Brain microvascular endothelial cell (primary cell): ENCODE results near the gene URGCP.

Experiments
- DNase-seq: peaks from one replicate; pipeline ENCODE4 v3.0.0-alpha.2; 2020
- H3K27ac ChIP-seq: fragments of 250-450 bp; sonication (Bioruptor Pico); 2 replicates; pipeline ENCODE4 v1.5.1; 2020; ENCODE audit warnings: mild to moderate bottlenecking, moderate library complexity
- H3K27me3 ChIP-seq: fragments of 250-450 bp; sonication (Bioruptor Pico); replicated peaks from 2 replicates; pipeline ENCODE4 v1.5.1; 2020; ENCODE audit warnings: mild to moderate bottlenecking
- H3K36me3 ChIP-seq: fragments of 250-450 bp; sonication (Bioruptor Pico); replicated peaks from 2 replicates; pipeline ENCODE4 v1.5.1; 2020; ENCODE audit warnings: mild to moderate bottlenecking
- H3K4me3 ChIP-seq: 2 replicates; pipeline ENCODE4 v1.5.1; 2011; ENCODE audit warnings: low read depth, mild to moderate bottlenecking, control low read depth, low read length, moderate library complexity
- in situ Hi-C: cut with HindIII; loops from 2 replicates; pipeline ENCODE4 v1.10.0; 2017; ENCODE audit warnings: low sequenced_read_pairs, low pct_ligation_motif_present
- TF ChIP-seq, protein P1 (sequence below): IDR thresholded peaks from 2 replicates; pipeline ENCODE4 v1.5.1; 2011; ENCODE audit warnings: low read depth, mild to moderate bottlenecking, moderate library complexity, low read length, control low read depth, inconsistent platforms; ENCODE audit errors: missing control alignments

Gene URGCP

DNA sequence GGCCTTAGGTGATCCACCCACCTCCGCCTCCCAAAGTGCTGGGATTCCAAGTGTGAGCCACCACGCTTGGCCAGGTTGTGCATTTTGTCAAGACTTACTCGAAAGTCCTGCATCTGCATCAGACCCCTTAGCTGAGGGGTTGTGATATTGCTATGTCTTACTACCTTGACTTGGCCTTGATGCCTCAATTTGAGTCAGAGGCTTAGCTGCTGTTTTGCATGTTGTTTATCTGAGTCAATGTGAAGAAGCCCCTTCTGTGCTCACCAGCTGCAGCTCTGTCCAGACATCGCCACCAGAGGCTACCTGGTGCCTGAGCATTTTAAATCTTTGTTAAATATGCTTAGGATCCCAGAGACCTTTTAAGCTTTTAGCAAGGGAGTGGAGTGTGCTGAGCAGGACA, 37.9 kb upstream of the URGCP start:
- H3K27ac ChIP-seq, result no peak overlapping the region
- no peaks in the 10 kb centered on the region for H3K36me3 ChIP-seq
- in situ Hi-C loops, result no loop called here
- H3K27me3 ChIP-seq, result no peaks in the 10 kb centered on the region
- TF ChIP-seq, protein P1, sequence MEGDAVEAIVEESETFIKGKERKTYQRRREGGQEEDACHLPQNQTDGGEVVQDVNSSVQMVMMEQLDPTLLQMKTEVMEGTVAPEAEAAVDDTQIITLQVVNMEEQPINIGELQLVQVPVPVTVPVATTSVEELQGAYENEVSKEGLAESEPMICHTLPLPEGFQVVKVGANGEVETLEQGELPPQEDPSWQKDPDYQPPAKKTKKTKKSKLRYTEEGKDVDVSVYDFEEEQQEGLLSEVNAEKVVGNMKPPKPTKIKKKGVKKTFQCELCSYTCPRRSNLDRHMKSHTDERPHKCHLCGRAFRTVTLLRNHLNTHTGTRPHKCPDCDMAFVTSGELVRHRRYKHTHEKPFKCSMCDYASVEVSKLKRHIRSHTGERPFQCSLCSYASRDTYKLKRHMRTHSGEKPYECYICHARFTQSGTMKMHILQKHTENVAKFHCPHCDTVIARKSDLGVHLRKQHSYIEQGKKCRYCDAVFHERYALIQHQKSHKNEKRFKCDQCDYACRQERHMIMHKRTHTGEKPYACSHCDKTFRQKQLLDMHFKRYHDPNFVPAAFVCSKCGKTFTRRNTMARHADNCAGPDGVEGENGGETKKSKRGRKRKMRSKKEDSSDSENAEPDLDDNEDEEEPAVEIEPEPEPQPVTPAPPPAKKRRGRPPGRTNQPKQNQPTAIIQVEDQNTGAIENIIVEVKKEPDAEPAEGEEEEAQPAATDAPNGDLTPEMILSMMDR, result no peak
- DNase-seq, result no peak
- no peak overlapping the region for H3K4me3 ChIP-seq

DNA sequence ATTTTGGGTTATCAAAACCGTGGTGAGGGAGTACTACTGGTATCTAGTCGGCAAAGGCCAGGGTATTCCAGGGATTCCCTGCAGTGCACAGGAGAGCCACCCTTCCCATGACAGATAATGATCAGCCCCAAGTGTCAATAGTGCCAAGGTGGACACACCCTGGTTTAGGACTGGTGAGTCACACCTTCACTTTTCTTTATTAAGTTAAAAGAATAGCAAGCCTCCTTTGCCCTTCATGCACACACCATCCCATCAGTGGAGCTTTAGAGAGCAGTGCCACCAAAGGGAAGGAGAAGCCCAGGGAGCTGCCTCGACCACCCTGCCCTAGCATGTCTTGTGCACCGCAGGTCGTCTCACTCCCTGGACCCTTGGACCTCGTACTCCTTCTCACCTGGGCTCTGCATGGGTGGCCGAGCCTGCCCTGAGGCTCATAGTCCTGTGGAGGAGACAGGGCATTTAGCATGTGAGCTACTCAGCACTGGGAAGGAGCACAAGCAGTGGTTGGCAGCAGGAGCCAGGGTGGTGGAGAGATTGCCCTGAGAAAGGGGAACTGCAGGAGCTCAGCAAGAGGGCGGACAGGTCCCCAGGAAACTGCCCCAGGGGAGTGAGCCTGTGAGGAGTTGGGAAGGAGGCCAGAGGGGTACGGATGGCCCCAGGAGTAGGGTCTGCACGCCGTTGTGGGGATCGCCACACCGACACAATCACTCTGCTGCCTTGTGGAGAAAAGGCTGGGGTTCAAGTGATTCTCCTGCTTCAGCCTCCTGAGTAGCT, 37.2 kb upstream of the URGCP start:
- no peak for DNase-seq
- TF ChIP-seq, protein P1, result no peak
- Histone ChIP-seq H3K27ac (no peak overlapping the region), H3K4me3 (no peak overlapping the region), H3K27me3 (no peaks in the 10 kb centered on the region), H3K36me3 (no peaks in the 10 kb centered on the region)
- in situ Hi-C loops, result no loop called here

DNA sequence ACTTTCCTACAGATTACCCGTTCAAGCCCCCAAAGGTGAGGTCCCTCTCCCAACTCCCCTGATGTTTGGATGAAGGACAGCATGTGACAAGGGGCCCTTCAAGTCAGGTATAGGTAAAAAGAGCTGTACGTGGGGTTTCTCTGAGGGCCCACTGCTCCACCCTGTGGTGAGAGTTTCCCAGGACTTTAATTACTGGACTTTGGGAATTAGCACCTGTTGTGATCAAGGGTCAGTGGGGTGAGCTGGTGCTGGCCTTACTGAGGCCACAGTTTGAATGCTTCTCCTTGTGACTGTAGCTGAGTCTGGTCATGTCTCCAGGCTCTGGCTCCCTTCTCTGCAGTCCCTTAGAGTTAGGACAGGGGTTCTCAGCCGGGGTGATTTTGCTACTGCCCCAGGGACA, 36.6 kb upstream of the URGCP start:
- no peaks in the 10 kb centered on the region for H3K36me3 ChIP-seq
- H3K4me3 ChIP-seq, result no peak overlapping the region
- H3K27me3 ChIP-seq, result no peaks in the 10 kb centered on the region
- TF ChIP-seq, protein P1, result peak; percentile 23
- H3K27ac ChIP-seq, result no peak overlapping the region
- no peak for DNase-seq
- in situ Hi-C loops, result no loop called here

DNA sequence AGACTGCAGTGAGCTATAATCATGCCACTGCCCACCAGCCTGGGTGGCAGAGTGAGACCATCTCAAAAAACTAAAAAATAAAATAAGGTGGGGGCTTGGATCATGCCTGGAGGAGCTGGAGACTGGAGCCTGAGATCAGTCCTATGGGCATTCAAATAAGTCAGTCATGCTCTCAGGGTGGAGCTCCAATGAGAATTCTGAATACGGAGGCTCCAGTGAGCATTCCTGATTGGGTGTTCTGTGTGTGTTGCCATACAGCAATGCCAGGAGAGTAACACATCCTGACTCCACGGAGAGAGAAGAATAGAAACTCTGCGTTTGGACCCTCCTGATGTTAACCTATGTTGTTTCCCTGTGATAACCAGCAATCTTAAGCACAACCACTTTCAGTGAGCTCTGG, 35.9 kb upstream of the URGCP start:
- in situ Hi-C loops, result no loop called here

DNA sequence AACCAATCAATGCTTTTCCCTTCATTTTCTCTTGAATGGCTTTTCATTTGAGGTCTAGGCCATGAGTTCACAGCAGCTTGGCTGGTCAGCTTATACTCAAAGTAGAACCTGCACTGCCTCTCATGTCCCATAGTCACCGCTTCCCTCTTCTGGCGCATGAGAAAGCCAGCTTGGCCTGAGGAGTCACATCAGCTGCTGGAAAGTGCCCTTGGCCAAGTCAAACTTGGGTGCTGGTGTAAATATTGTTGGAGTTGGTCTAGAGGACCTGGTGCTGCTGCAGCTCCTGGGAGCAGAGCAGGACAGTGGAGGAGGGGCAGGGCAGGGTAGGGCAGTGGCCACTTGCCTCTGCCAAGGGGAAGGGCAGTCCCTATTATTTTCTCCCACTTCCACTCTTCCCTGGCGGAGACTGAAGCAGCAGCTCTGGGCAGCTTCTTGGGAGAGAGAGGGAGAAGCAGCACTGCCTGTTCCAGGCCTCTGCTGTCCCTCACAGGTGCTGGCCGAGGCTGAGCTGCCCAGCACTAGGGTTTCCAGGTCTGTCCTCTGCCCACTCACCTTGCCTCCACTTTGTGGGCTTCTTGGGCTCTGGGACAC, 32.6 kb upstream of the URGCP start:
- H3K4me3 ChIP-seq, result no peak overlapping the region
- in situ Hi-C loops, result no loop called here
- no peaks in the 10 kb centered on the region for H3K27me3 ChIP-seq
- H3K36me3 ChIP-seq, result no peaks in the 10 kb centered on the region
- H3K27ac ChIP-seq, result no peak overlapping the region
- TF ChIP-seq, protein P1, result no peak
- no peak for DNase-seq

More for the DNA sequence above, 35.9 kb upstream of the URGCP start:
- no peak overlapping the region for H3K4me3 ChIP-seq
- no peak overlapping the region for H3K27ac ChIP-seq
- no peak for DNase-seq
- TF ChIP-seq, protein P1, result no peak
- H3K27me3 ChIP-seq, result no peaks in the 10 kb centered on the region
- H3K36me3 ChIP-seq, result no peaks in the 10 kb centered on the region
